ENCODE measurements around the gene RAC2.

RAC2 gene

DNA sequence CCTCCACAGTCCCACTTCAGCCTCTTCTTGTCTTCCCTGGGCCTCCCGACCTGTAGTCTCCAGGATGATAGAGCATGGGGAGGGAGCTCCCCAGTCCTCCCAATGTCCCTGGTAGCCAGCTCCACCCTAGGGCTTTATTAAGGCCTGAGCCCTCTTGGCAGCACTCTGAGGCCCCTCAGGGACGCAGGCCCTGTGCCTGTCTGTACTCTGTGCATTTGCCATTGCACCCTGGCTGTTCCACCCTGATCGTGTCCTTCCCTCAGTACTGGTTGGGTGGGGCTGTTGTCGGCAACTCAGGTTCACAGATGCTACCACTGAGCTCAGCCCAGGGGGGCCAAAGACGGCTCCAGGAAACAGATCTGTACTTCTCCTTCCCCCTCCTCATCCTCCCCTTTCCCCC is 39.0 kb downstream of the RAC2 start:
- no peaks in the 10 kb centered on the region for H3F3A ChIP-seq (ENCODE audit: insufficient read depth, low read length)
- no peaks in the 10 kb centered on the region for H3K4me1 ChIP-seq (ENCODE audit: low read length)
- no peak overlapping the region for H2AFZ ChIP-seq (ENCODE audit: low read length)
- TF ChIP-seq EZH2 (optimal IDR thresholded peaks at IDR 0.05; ENCODE audit: low read depth, low read length) = no peak
- TF ChIP-seq, protein P1, sequence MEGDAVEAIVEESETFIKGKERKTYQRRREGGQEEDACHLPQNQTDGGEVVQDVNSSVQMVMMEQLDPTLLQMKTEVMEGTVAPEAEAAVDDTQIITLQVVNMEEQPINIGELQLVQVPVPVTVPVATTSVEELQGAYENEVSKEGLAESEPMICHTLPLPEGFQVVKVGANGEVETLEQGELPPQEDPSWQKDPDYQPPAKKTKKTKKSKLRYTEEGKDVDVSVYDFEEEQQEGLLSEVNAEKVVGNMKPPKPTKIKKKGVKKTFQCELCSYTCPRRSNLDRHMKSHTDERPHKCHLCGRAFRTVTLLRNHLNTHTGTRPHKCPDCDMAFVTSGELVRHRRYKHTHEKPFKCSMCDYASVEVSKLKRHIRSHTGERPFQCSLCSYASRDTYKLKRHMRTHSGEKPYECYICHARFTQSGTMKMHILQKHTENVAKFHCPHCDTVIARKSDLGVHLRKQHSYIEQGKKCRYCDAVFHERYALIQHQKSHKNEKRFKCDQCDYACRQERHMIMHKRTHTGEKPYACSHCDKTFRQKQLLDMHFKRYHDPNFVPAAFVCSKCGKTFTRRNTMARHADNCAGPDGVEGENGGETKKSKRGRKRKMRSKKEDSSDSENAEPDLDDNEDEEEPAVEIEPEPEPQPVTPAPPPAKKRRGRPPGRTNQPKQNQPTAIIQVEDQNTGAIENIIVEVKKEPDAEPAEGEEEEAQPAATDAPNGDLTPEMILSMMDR (IDR thresholded peaks at IDR 0.05; ENCODE audit: low read length) = no peak
- TF ChIP-seq EZH2phosphoT487 (IDR thresholded peaks at IDR 0.05; ENCODE audit: low read length) = no peak
- no peaks in the 10 kb centered on the region for H4K20me1 ChIP-seq (ENCODE audit: insufficient read depth, low read length)
- H3K9me3 ChIP-seq (replicated peaks; ENCODE audit: insufficient read depth, low read length) = no peaks in the 10 kb centered on the region
- H3K4me2 ChIP-seq (ENCODE audit: low read depth, low read length) = no peak overlapping the region
- no peak overlapping the region for H3K4me3 ChIP-seq (ENCODE audit: low read length)
- no peak for DNase-seq
- H3K27me3 ChIP-seq (replicated peaks; ENCODE audit: insufficient read depth, low read length) = no peaks in the 10 kb centered on the region
- no peak overlapping the region for H3K9ac ChIP-seq (ENCODE audit: low read length)
- no peaks in the 10 kb centered on the region for H3K9me2 ChIP-seq (replicated peaks; ENCODE audit: insufficient read depth, low read length)
- no peaks in the 10 kb centered on the region for H3K36me3 ChIP-seq (replicated peaks; ENCODE audit: insufficient read depth, low read length)
- H3K27ac ChIP-seq (ENCODE audit: low read length) = no peak overlapping the region
- H3K79me2 ChIP-seq (ENCODE audit: low read length) = no peaks in the 10 kb centered on the region

DNA sequence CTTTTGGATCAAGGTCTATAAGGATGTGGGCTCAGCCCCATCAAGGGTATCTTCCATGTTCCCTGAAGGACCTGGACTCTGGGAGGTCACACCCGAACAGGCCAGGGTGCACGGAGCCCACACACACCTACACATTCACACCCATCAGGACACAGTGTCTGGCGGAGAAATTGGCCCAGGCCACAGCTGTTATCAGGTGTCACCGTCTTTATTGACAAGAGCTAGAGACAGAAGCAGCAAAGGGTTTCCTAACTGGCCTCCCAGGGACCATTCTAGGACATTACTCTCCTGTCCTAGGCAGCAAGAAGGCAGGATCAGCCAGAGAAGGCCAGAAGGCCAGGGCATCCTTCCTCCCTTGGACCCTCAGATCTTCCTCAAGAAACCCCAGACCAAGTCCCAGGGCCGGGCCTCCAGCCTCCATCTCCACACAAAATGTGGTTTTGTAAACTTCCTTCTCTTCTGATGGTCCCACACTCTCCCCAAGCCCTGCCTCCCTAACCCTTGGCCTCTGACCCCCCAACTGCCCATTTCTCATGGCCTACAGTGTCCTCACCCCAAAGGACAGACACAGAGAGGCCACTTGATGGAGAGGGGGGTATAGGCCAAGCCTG is 39.9 kb downstream of the RAC2 start:
- peaks cover 5% of the 10 kb centered on the region for H3K4me1 ChIP-seq (ENCODE audit: low read length)
- H3F3A ChIP-seq (ENCODE audit: insufficient read depth, low read length) = no peaks in the 10 kb centered on the region
- no peak overlapping the region for H3K4me2 ChIP-seq (ENCODE audit: low read depth, low read length)

DNA sequence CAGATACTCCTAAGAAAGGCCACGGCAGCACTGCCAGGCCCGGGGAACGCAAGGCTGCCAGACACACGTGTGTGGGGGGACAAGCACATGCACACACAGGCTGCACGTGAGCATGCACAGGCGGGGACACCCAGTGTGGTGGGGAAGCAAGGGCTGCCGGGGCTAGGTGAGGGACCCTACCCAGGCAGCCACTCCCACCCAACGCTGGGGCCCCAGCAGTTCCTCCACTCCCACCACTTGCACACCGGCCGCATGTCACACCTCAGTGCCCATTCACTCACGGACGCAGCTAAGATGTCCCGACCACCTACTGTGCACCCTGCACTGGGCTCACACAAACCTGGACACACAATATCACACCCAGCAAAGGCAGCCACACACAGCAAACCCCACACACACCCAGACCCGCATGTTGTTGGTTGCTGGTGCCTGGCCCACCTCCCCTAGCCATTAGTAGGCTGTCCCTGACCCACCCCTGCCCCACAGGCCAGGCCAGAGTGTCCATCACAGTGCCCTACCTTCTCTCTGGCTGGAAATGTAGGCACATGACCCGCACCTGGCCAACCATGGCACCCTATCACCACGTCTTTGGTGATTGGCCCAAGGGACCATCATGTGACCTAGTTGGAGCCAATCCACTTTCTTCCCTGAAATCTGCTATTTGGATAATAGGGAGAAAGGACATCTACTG is 40.6 kb downstream of the RAC2 start:
- Histone ChIP-seq H3K4me3 (ENCODE audit: low read length) (no peak overlapping the region), H3K36me3 (replicated peaks; ENCODE audit: insufficient read depth, low read length) (no peaks in the 10 kb centered on the region), H4K20me1 (ENCODE audit: insufficient read depth, low read length) (no peaks in the 10 kb centered on the region), H3K27me3 (replicated peaks; ENCODE audit: insufficient read depth, low read length) (no peaks in the 10 kb centered on the region), H3K9me2 (replicated peaks; ENCODE audit: insufficient read depth, low read length) (no peaks in the 10 kb centered on the region), H3K27ac (ENCODE audit: low read length) (no peak overlapping the region), H3K4me1 (ENCODE audit: low read length) (peaks cover 5% of the 10 kb centered on the region), H3K9me3 (replicated peaks; ENCODE audit: insufficient read depth, low read length) (no peaks in the 10 kb centered on the region), H3F3A (ENCODE audit: insufficient read depth, low read length) (peaks cover 4% of the 10 kb centered on the region; the same call in 1 of the 2 replicates), H3K9ac (ENCODE audit: low read length) (no peak overlapping the region), H3K79me2 (ENCODE audit: low read length) (no peaks in the 10 kb centered on the region), H3K4me2 (ENCODE audit: low read depth, low read length) (no peak overlapping the region), H2AFZ (ENCODE audit: low read length) (no peak overlapping the region)
- TF ChIP-seq, protein P1 (IDR thresholded peaks at IDR 0.05; ENCODE audit: low read length) = no peak
- TF ChIP-seq EZH2 (optimal IDR thresholded peaks at IDR 0.05; ENCODE audit: low read depth, low read length) (no peak), EZH2phosphoT487 (IDR thresholded peaks at IDR 0.05; ENCODE audit: low read length) (no peak)
- DNase-seq = no peak

More for the DNA sequence above, 39.9 kb downstream of the RAC2 start:
- H3K27me3 ChIP-seq (replicated peaks; ENCODE audit: insufficient read depth, low read length) = no peaks in the 10 kb centered on the region
- no peaks in the 10 kb centered on the region for H3K9me2 ChIP-seq (replicated peaks; ENCODE audit: insufficient read depth, low read length)
- H3K36me3 ChIP-seq (replicated peaks; ENCODE audit: insufficient read depth, low read length) = no peaks in the 10 kb centered on the region
- no peak overlapping the region for H3K9ac ChIP-seq (ENCODE audit: low read length)
- no peak for DNase-seq
- TF ChIP-seq EZH2 (optimal IDR thresholded peaks at IDR 0.05; ENCODE audit: low read depth, low read length) (no peak), EZH2phosphoT487 (IDR thresholded peaks at IDR 0.05; ENCODE audit: low read length) (no peak)
- TF ChIP-seq, protein P1 (IDR thresholded peaks at IDR 0.05; ENCODE audit: low read length) = no peak
- no peak overlapping the region for H3K27ac ChIP-seq (ENCODE audit: low read length)
- no peak overlapping the region for H3K4me3 ChIP-seq (ENCODE audit: low read length)
- H3K9me3 ChIP-seq (replicated peaks; ENCODE audit: insufficient read depth, low read length) = no peaks in the 10 kb centered on the region
- no peaks in the 10 kb centered on the region for H4K20me1 ChIP-seq (ENCODE audit: insufficient read depth, low read length)
- no peaks in the 10 kb centered on the region for H3K79me2 ChIP-seq (ENCODE audit: low read length)
- no peak overlapping the region for H2AFZ ChIP-seq (ENCODE audit: low read length)

Measured in MM.1S (cell line).